ENCODE measurements around the gene CAMK1D.

The CAMK1D gene

GRCh38 chr10:12602521-12602920 lies 253.2 kb downstream of the CAMK1D start:
- H3K9ac ChIP-seq: no peak overlapping the region
- H2AFZ ChIP-seq (ENCODE audit: low read depth): no peak overlapping the region
- H3K4me3 ChIP-seq (IDR thresholded peaks at IDR 0.05; ENCODE audit: insufficient read depth, low read depth, low read length): no peak overlapping the region
- no peak overlapping the region for H3K4me2 ChIP-seq
- no peaks in the 10 kb centered on the region for H3K27me3 ChIP-seq (ENCODE audit: insufficient read depth, low read depth)
- H3K79me2 ChIP-seq (ENCODE audit: insufficient read depth, low read depth): no peaks in the 10 kb centered on the region
- no peak overlapping the region for H3K27ac ChIP-seq
- no peaks in the 10 kb centered on the region for H3K4me1 ChIP-seq (ENCODE audit: low read depth, poor library complexity, severe bottlenecking)
- H4K20me1 ChIP-seq (ENCODE audit: insufficient read depth): no peaks in the 10 kb centered on the region
- H3K36me3 ChIP-seq (ENCODE audit: insufficient read depth): no peaks in the 10 kb centered on the region
- TF ChIP-seq CTCF (conservative IDR thresholded peaks at IDR 0.05; ENCODE audit: low read depth, low read length): no peak

- Histone ChIP-seq H4K20me1 (ENCODE audit: insufficient read depth) (no peaks in the 10 kb centered on the region), H2AFZ (ENCODE audit: low read depth) (no peak overlapping the region), H3K4me3 (IDR thresholded peaks at IDR 0.05; ENCODE audit: insufficient read depth, low read depth, low read length) (no peak overlapping the region), H3K4me1 (ENCODE audit: low read depth, poor library complexity, severe bottlenecking) (no peaks in the 10 kb centered on the region), H3K9ac (no peak overlapping the region), H3K27ac (no peak overlapping the region), H3K4me2 (no peak overlapping the region), H3K79me2 (ENCODE audit: insufficient read depth, low read depth) (no peaks in the 10 kb centered on the region), H3K36me3 (ENCODE audit: insufficient read depth) (no peaks in the 10 kb centered on the region), H3K27me3 (ENCODE audit: insufficient read depth, low read depth) (no peaks in the 10 kb centered on the region)
- no peak for TF ChIP-seq CTCF (conservative IDR thresholded peaks at IDR 0.05; ENCODE audit: low read depth, low read length)
Observed at GRCh38 chr10:12603766-12604470, 254.6 kb downstream of the CAMK1D start.

GRCh38 chr10:12605580-12606405 lies 256.4 kb downstream of the CAMK1D start:
- H3K27me3 ChIP-seq (ENCODE audit: insufficient read depth, low read depth): no peaks in the 10 kb centered on the region
- H3K9ac ChIP-seq: peak overlapping the region; percentile 44; the same call in 1 of the 2 replicates
- H2AFZ ChIP-seq (ENCODE audit: low read depth): peak overlapping the region; percentile 22; the same call in 1 of the 2 replicates
- H3K4me1 ChIP-seq (ENCODE audit: low read depth, poor library complexity, severe bottlenecking): no peaks in the 10 kb centered on the region
- H3K4me3 ChIP-seq (IDR thresholded peaks at IDR 0.05; ENCODE audit: insufficient read depth, low read depth, low read length): no peak overlapping the region
- no peak for TF ChIP-seq CTCF (conservative IDR thresholded peaks at IDR 0.05; ENCODE audit: low read depth, low read length)
- no peaks in the 10 kb centered on the region for H3K79me2 ChIP-seq (ENCODE audit: insufficient read depth, low read depth)
- H3K27ac ChIP-seq: peak overlapping the region; percentile 54; the same call in 1 of the 2 replicates
- peak overlapping the region; percentile 37 for H3K4me2 ChIP-seq
- no peaks in the 10 kb centered on the region for H3K36me3 ChIP-seq (ENCODE audit: insufficient read depth)
- H4K20me1 ChIP-seq (ENCODE audit: insufficient read depth): no peaks in the 10 kb centered on the region

GRCh38 chr10:12606461-12606860 lies 257.1 kb downstream of the CAMK1D start:
- peak overlapping the region; percentile 54; the same call in 1 of the 2 replicates for H3K27ac ChIP-seq
- no peak overlapping the region for H2AFZ ChIP-seq (ENCODE audit: low read depth)
- no peaks in the 10 kb centered on the region for H3K79me2 ChIP-seq (ENCODE audit: insufficient read depth, low read depth)
- no peaks in the 10 kb centered on the region for H3K27me3 ChIP-seq (ENCODE audit: insufficient read depth, low read depth)
- H3K36me3 ChIP-seq (ENCODE audit: insufficient read depth): no peaks in the 10 kb centered on the region
- H3K9ac ChIP-seq: peak overlapping the region; percentile 44; the same call in 1 of the 2 replicates
- no peaks in the 10 kb centered on the region for H3K4me1 ChIP-seq (ENCODE audit: low read depth, poor library complexity, severe bottlenecking)
- no peaks in the 10 kb centered on the region for H4K20me1 ChIP-seq (ENCODE audit: insufficient read depth)
- no peak for TF ChIP-seq CTCF (conservative IDR thresholded peaks at IDR 0.05; ENCODE audit: low read depth, low read length)
- H3K4me3 ChIP-seq (IDR thresholded peaks at IDR 0.05; ENCODE audit: insufficient read depth, low read depth, low read length): no peak overlapping the region
- H3K4me2 ChIP-seq: peak overlapping the region; percentile 37; the same call in 1 of the 2 replicates
